GM21576 (cell line): ENCODE results near the gene CYB5B.
"Not testable (repeated sequence)": the region's sequence is repeated elsewhere in the genome, so short reads cannot be mapped to it uniquely, and the experiment has no call there.

Experiments used
- ATAC-seq: cut with Tn5 transposase; IDR thresholded peaks from one replicate; pipeline ENCODE4 v1.9.1; 2021; ENCODE audit warnings: mild to moderate bottlenecking, moderate library complexity; ENCODE audit not compliant: unreplicated experiment

The CYB5B gene

GRCh38 chr16:69408475-69408874 lies 15.9 kb upstream of the CYB5B start:
- no peak for ATAC-seq

GRCh38 chr16:69410219-69410990 lies 14.0 kb upstream of the CYB5B start:
- no peak for ATAC-seq

GRCh38 chr16:69411064-69411985 lies 13.1 kb upstream of the CYB5B start:
- ATAC-seq = no peak

- ATAC-seq = no peak
Measured at GRCh38 chr16:69412287-69412686, 12.1 kb upstream of the CYB5B start.

GRCh38 chr16:69413045-69413664 lies 11.3 kb upstream of the CYB5B start:
- no peak for ATAC-seq

- ATAC-seq = no peak
Measured at GRCh38 chr16:69417520-69418199, 6.8 kb upstream of the CYB5B start.

- no peak for ATAC-seq
Measured at GRCh38 chr16:69419956-69420355, 4.5 kb upstream of the CYB5B start.

GRCh38 chr16:69423189-69423588 lies 1.2 kb upstream of the CYB5B start:
- no peak for ATAC-seq

GRCh38 chr16:69424935-69425784 lies 741 bp downstream of the CYB5B start:
- ATAC-seq = no peak

GRCh38 chr16:69428652-69429051 lies 4.2 kb downstream of the CYB5B start:
- ATAC-seq = no peak

GRCh38 chr16:69429058-69429640 lies 4.7 kb downstream of the CYB5B start:
- not testable (repeated sequence) for ATAC-seq

- no peak for ATAC-seq
Measured at GRCh38 chr16:69431948-69432468, 7.6 kb downstream of the CYB5B start.

GRCh38 chr16:69434066-69434465 lies 9.6 kb downstream of the CYB5B start:
- no peak for ATAC-seq

GRCh38 chr16:69435977-69436820 lies 11.8 kb downstream of the CYB5B start:
- ATAC-seq = no peak

- no peak for ATAC-seq
Measured at GRCh38 chr16:69436896-69437295, 12.5 kb downstream of the CYB5B start.

- ATAC-seq = no peak
Measured at GRCh38 chr16:69438465-69438864, 14.0 kb downstream of the CYB5B start.

GRCh38 chr16:69440250-69440649 lies 15.8 kb downstream of the CYB5B start:
- ATAC-seq = no peak

GRCh38 chr16:69441030-69441429 lies 16.6 kb downstream of the CYB5B start:
- not testable (repeated sequence) for ATAC-seq
